GM23338 (cell line): ENCODE results near the gene PIGK.

Experiments
- CREB1 ChIP-seq: fragments of 250-450 bp; sonication (Bioruptor Pico); IDR thresholded peaks from 2 replicates; pipeline ENCODE4 v1.5.0; 2020; ENCODE audit warnings: low read depth, mild to moderate bottlenecking, moderate library complexity
- EZH2 ChIP-seq: fragments of 200-600 bp; sonication (generic); IDR thresholded peaks from one replicate; pipeline ENCODE4 v1.8.0; 2017; ENCODE audit warnings: antibody characterized with exemption, mild to moderate bottlenecking, low read depth; ENCODE audit not compliant: unreplicated experiment
- EZH2phosphoT487 ChIP-seq: fragments of 200-600 bp; sonication (generic); IDR thresholded peaks from one replicate; pipeline ENCODE4 v1.8.1; 2018; ENCODE audit warnings: antibody characterized with exemption; ENCODE audit not compliant: unreplicated experiment
- POLR2AphosphoS5 ChIP-seq: IDR thresholded peaks from 2 replicates; pipeline ENCODE4 v1.6.1; 2016; ENCODE audit warnings: antibody characterized with exemption, low read depth
- ZNF331 ChIP-seq: fragments of 250-450 bp; sonication (Bioruptor Pico); IDR thresholded peaks from 2 replicates; pipeline ENCODE4 v1.5.0; 2020; ENCODE audit warnings: low read depth, mild to moderate bottlenecking, moderate library complexity
- TF ChIP-seq, protein P1 (sequence below), 2 experiments: fragments of 200-600 bp in 1 of 2; sonication (generic) in 1 of 2; conservative IDR thresholded peaks; 2 replicates each; pipeline versions ENCODE4 v1.5.1 to v1.6.1; 2016 to 2017; ENCODE audit warnings: antibody characterized with exemption in 2 of 2, low read depth in 2 of 2, mild to moderate bottlenecking in 2 of 2, moderate library complexity in 1 of 2
- TF ChIP-seq, protein P2 (sequence below): IDR thresholded peaks from one replicate; pipeline ENCODE4 v1.6.1; 2018; ENCODE audit warnings: antibody characterized with exemption; ENCODE audit not compliant: unreplicated experiment
- TF ChIP-seq, protein P3 (sequence below): fragments of 250-450 bp; sonication (Bioruptor Pico); IDR thresholded peaks from 2 replicates; pipeline ENCODE4 v1.5.0; 2020; ENCODE audit warnings: mild to moderate bottlenecking, moderate library complexity

DNA sequence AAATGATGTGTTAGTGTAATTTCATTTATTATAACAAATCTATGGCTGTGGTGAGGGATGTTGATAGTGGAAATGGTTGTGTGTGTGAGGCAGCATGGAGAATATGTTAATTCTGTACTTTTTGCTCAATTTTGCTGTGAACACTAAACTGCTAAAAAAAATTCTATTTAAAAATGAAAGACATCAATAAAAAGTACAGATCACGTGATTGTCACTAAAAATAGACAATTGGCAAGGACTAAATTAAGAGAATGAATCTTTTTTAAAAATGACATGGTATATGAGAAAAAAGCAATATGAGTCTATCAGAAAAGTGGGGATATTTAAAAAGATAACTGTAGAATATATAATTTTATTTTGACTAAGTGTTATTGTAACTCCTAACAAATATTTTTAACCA is 15.7 kb upstream of the PIGK start:
- TF ChIP-seq EZH2phosphoT487 (no peak), POLR2AphosphoS5 (no peak), ZNF331 (CRISPR knock-in tag) (no peak), EZH2 (no peak), CREB1 (CRISPR knock-in tag) (no peak)
- TF ChIP-seq, protein P1, sequence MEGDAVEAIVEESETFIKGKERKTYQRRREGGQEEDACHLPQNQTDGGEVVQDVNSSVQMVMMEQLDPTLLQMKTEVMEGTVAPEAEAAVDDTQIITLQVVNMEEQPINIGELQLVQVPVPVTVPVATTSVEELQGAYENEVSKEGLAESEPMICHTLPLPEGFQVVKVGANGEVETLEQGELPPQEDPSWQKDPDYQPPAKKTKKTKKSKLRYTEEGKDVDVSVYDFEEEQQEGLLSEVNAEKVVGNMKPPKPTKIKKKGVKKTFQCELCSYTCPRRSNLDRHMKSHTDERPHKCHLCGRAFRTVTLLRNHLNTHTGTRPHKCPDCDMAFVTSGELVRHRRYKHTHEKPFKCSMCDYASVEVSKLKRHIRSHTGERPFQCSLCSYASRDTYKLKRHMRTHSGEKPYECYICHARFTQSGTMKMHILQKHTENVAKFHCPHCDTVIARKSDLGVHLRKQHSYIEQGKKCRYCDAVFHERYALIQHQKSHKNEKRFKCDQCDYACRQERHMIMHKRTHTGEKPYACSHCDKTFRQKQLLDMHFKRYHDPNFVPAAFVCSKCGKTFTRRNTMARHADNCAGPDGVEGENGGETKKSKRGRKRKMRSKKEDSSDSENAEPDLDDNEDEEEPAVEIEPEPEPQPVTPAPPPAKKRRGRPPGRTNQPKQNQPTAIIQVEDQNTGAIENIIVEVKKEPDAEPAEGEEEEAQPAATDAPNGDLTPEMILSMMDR (conservative IDR thresholded peaks at IDR 0.05; ENCODE audit: low read depth in 2 of 2) = no peak
- TF ChIP-seq, protein P2, sequence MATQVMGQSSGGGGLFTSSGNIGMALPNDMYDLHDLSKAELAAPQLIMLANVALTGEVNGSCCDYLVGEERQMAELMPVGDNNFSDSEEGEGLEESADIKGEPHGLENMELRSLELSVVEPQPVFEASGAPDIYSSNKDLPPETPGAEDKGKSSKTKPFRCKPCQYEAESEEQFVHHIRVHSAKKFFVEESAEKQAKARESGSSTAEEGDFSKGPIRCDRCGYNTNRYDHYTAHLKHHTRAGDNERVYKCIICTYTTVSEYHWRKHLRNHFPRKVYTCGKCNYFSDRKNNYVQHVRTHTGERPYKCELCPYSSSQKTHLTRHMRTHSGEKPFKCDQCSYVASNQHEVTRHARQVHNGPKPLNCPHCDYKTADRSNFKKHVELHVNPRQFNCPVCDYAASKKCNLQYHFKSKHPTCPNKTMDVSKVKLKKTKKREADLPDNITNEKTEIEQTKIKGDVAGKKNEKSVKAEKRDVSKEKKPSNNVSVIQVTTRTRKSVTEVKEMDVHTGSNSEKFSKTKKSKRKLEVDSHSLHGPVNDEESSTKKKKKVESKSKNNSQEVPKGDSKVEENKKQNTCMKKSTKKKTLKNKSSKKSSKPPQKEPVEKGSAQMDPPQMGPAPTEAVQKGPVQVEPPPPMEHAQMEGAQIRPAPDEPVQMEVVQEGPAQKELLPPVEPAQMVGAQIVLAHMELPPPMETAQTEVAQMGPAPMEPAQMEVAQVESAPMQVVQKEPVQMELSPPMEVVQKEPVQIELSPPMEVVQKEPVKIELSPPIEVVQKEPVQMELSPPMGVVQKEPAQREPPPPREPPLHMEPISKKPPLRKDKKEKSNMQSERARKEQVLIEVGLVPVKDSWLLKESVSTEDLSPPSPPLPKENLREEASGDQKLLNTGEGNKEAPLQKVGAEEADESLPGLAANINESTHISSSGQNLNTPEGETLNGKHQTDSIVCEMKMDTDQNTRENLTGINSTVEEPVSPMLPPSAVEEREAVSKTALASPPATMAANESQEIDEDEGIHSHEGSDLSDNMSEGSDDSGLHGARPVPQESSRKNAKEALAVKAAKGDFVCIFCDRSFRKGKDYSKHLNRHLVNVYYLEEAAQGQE = no peak
- TF ChIP-seq, protein P3, sequence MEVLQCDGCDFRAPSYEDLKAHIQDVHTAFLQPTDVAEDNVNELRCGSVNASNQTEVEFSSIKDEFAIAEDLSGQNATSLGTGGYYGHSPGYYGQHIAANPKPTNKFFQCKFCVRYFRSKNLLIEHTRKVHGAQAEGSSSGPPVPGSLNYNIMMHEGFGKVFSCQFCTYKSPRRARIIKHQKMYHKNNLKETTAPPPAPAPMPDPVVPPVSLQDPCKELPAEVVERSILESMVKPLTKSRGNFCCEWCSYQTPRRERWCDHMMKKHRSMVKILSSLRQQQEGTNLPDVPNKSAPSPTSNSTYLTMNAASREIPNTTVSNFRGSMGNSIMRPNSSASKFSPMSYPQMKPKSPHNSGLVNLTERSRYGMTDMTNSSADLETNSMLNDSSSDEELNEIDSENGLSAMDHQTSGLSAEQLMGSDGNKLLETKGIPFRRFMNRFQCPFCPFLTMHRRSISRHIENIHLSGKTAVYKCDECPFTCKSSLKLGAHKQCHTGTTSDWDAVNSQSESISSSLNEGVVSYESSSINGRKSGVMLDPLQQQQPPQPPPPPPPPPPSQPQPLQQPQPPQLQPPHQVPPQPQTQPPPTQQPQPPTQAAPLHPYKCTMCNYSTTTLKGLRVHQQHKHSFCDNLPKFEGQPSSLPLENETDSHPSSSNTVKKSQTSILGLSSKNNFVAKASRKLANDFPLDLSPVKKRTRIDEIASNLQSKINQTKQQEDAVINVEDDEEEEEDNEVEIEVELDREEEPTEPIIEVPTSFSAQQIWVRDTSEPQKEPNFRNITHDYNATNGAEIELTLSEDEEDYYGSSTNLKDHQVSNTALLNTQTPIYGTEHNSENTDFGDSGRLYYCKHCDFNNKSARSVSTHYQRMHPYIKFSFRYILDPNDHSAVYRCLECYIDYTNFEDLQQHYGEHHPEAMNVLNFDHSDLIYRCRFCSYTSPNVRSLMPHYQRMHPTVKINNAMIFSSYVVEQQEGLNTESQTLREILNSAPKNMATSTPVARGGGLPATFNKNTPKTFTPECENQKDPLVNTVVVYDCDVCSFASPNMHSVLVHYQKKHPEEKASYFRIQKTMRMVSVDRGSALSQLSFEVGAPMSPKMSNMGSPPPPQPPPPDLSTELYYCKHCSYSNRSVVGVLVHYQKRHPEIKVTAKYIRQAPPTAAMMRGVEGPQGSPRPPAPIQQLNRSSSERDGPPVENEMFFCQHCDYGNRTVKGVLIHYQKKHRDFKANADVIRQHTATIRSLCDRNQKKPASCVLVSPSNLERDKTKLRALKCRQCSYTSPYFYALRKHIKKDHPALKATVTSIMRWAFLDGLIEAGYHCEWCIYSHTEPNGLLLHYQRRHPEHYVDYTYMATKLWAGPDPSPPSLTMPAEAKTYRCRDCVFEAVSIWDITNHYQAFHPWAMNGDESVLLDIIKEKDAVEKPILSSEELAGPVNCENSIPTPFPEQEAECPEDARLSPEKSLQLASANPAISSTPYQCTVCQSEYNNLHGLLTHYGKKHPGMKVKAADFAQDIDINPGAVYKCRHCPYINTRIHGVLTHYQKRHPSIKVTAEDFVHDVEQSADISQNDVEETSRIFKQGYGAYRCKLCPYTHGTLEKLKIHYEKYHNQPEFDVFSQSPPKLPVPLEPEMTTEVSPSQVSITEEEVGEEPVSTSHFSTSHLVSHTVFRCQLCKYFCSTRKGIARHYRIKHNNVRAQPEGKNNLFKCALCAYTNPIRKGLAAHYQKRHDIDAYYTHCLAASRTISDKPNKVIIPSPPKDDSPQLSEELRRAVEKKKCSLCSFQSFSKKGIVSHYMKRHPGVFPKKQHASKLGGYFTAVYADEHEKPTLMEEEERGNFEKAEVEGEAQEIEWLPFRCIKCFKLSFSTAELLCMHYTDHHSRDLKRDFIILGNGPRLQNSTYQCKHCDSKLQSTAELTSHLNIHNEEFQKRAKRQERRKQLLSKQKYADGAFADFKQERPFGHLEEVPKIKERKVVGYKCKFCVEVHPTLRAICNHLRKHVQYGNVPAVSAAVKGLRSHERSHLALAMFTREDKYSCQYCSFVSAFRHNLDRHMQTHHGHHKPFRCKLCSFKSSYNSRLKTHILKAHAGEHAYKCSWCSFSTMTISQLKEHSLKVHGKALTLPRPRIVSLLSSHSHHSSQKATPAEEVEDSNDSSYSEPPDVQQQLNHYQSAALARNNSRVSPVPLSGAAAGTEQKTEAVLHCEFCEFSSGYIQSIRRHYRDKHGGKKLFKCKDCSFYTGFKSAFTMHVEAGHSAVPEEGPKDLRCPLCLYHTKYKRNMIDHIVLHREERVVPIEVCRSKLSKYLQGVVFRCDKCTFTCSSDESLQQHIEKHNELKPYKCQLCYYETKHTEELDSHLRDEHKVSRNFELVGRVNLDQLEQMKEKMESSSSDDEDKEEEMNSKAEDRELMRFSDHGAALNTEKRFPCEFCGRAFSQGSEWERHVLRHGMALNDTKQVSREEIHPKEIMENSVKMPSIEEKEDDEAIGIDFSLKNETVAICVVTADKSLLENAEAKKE (CRISPR knock-in tag) = no peak
